GM19351 (cell line): ENCODE results near the gene HIBADH.
"Not testable (repeated sequence)": the region's sequence is repeated elsewhere in the genome, so short reads cannot be mapped to it uniquely, and the experiment has no call there.

Experiments used
- ATAC-seq: cut with Tn5 transposase; IDR thresholded peaks from one replicate; pipeline ENCODE4 v1.9.1; 2021; ENCODE audit warnings: mild to moderate bottlenecking, moderate library complexity; ENCODE audit not compliant: unreplicated experiment

HIBADH gene

DNA sequence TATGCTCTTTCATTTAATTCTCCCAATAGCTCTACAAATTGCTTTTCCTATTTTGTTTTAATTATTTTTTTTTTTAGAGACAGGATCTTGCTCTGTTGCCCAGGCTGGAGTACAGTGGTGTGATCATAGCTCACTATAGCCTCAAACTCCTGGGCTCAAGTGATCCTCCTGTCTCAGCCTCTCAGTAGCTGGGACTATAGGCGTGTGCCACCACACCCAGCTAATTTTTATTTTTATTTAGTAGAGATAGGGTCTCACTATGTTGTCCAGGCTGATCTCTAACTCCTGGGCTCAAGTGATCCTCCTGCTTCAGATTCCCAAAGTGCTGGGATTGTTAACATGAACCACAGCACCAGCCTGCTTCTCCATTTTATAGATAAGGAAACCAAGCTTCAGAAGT is 151.3 kb downstream of the HIBADH start:
- ATAC-seq, result not testable (repeated sequence)

DNA sequence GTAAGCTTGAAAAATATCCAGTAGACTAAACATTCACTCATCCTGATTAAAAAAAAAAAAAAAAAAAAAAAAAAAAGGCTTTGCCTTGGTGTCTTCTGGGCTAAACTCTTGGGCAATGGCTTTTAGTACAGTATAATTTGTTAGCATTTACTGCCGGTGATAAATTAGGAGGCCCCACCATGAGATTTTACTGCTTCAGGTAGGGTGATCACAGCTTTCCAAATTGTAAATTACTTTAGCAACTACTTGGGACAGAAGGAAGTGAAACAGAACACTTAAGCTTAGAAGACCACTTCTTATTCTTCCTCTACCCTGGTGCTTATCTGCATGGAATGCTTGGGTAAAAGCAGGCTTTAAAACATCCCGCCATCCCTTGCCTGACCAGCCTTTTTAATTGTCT is 152.1 kb downstream of the HIBADH start:
- no peak for ATAC-seq

DNA sequence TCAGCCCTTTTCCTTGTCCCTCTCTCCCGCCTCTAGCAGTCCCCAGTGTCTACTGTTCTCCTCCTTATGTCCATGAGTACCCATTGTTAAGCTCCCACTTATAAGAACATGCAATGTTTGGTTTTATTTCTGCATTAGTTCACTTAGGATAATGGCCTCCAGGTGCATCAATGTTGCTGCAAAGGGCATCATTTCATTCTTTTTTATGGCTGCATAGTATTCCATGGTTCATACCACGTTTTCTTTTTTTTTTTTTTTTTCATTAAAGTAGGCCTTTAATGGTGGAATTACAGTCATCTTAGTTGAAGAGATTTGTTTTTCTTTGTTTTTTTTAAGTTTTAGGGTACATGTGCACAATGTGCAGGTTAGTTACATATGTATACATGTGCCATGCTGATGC is 160.8 kb downstream of the HIBADH start:
- not testable (repeated sequence) for ATAC-seq

DNA sequence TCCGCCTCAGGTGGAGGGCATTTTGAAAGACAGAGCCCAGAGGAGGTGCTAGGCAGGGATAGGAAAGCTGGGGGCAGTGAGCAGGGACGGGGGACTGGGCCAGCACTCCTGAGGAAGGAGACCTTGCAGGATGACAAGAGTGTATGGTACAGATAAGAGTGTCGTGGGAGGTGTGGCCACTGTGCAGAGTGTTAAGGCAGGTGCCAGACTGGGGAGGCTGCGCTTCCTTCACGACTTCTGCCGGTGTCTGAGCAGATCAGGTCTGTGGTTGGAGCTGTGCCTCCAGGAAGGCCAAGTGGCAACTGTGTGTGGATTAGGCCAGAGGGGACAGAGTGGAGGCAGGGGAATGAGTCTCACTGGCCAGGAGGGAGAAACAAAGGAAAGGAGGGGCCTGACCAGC is 161.7 kb downstream of the HIBADH start:
- ATAC-seq, result no peak

DNA sequence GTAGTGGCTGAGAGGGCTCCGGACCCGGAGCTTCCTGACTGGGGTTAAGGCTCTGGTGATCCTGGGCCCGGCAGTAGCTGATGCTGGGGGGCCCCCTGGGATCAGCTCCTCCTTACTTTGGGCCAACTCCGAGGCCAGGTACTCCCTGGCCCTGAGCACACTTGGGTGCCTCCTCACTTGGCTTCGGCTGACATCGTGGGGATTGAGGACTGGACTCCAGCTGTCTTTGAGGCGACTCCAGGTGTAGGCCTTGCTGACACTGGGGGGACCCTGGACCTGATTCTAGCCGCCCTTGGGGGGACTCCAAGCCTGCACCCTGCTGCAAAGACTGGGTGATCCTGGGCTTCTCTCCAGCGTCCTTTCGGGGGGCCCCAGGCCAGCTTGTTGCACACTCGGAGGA is 170.5 kb downstream of the HIBADH start:
- ATAC-seq, result no peak

DNA sequence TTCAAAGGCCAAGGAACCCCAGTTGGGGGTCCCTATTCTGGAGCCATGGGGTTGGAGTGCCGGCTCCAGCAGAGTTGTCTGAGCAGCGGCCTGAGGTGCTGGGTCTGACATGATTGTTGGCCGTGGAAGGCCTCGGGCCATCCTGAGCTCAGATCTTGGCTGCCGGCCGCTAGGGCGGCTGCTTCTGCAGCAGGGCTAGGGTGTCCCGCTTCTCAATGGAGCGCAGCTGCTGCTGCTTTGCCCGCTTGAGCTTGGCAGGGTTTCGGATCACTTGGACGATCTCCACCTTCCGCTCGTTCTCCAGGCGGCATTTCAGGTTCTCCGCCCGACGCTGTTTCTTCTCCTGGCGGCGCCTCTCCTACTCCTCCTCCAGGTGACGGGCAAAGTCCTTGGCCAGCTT is 171.1 kb downstream of the HIBADH start:
- no peak for ATAC-seq

DNA sequence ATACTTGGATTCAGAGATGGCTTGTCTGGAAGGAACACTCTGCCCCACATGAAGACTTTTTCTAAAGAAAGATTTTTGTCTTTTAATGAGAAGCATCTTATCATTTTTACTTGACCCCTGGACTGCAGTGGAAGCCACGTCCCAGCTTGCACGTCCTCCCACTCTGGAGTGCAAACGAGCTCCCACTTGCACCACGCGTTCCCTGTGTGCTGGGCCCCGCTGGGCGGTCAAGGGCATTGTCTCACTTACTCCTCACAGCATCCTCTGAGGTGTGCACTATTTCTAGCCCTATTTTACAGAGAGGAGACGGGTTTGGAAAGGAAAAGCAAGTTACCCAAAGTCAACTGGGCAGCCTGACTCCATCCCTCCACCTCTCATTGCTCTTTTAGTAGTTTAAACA is 175.2 kb downstream of the HIBADH start:
- no peak for ATAC-seq

DNA sequence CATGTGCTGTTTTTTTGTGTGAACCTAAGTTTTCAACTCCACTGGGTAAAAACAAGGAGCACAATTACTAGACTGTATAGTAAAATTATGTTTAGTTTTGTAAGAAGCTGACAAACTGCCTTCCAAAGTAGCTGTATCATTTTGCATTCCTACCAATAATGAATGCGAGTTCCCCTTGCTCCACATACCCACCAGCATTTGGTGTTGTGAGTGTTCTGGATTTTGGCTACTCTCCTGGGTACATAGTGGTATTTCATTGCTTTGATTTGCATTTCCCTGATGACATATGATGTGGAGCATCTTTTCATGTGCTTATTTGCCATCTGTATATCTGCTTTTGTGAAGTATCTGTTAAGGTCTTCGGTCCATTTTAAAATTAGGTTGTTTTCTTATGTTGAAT is 178.2 kb downstream of the HIBADH start:
- no peak for ATAC-seq

DNA sequence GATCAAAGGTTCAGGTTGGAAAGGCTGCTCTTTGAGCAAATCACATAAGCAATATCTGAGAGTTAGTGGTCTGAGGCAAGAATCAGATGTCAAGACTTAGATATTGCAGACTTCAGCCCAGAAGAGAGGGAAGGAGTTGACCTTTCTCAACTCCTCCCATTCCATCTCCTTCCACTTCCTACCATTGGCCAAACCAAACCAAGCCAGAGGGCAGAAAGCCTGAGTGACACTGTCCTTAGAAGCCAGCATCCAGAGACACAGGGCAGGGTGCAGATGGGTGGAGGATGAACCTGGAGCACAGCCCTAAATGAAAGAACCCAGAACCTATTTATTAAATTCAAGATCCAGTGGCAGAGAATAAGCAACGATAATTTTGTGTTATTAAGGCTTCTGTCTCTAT is 180.5 kb downstream of the HIBADH start:
- no peak for ATAC-seq

DNA sequence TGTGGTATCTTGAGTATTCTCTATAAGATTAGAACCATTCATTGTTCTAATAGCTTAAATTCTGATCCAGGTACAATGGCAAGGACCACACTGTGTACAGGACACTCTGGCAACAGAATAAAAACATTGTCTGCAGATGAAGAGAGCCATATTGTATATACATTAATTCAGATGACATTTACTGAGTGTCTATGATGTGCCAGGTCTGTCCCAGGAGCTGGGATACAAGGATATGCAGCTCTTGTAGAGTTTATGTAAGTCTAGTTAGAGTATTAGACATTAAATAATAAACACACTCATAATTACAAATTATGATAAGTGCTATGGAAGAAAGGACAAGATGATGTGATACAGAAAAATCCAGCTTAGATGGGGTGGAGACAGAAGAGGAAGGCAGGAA is 184.1 kb downstream of the HIBADH start:
- ATAC-seq, result no peak

DNA sequence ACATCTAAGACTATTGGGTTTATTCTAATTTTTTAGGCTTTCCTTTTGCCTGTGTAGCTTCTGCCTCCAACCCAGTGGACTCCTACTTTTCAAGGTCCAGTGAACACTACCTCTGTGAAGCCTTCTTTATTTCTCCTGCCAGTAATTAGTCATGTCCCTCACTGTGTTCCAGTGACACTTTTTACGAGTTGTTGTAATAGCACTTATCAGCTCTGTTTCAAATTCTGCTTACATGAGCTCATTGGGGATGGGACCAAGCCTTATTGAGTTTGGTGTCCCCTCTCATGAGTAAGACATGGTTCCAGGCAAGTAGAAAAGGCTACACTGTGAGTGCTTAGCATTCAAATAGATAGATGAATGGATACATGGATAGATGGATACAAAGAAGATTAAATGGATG is 184.6 kb downstream of the HIBADH start:
- ATAC-seq, result no peak

DNA sequence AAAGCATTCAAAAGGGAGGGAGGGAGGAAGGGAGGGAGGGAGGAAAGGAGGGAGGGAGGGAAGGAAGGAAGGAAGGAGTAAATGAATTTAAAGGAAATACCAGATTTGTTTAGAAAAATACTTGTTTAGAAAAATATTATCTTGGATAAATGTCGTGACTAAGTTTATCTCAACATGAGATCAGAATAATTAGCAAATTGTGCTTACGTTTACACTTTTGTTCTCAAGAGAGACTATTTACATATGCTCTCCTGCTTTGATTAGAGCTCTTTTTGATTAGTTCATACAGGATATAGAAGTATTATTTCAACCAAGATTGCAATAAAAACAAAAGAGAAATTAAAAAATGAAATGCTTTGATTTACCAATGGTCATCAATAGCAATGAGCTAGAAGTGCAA is 186.2 kb downstream of the HIBADH start:
- ATAC-seq, result no peak
